Measurements from ENCODE around the gene FAF1.

GRCh38 chr1:50972766-50973165 lies 12.7 kb upstream of the FAF1 start:
- TF ChIP-seq EZH2 (IDR thresholded peaks at IDR 0.05; ENCODE audit: insufficient read depth, poor library complexity, severe bottlenecking) (no peak), EZH2phosphoT487 (IDR thresholded peaks at IDR 0.05; ENCODE audit: insufficient read depth, low read depth) (no peak)

Data from GM23248 (cell line).